HAP-1 (cell line): ENCODE results near the gene SNTG2.

ENCODE experiments used
- DNase-seq, 2 experiments: peaks; one replicate each; pipeline ENCODE4 v3.0.0-alpha.2; 2016 to 2020; ENCODE audit warnings: low spot score in 2 of 2
- H3K27me3 ChIP-seq: fragments of 250-450 bp; sonication (Bioruptor Pico); 2 replicates; pipeline ENCODE4 v1.5.1; 2020; ENCODE audit warnings: low read depth, mild to moderate bottlenecking, moderate library complexity
- H3K36me3 ChIP-seq: fragments of 250-450 bp; sonication (Bioruptor Pico); replicated peaks from 2 replicates; pipeline ENCODE4 v1.5.1; 2020; ENCODE audit warnings: mild to moderate bottlenecking
- H3K4me1 ChIP-seq: fragments of 250-450 bp; sonication (Bioruptor Pico); 2 replicates; pipeline ENCODE4 v1.5.1; 2020; ENCODE audit warnings: mild to moderate bottlenecking
- H3K4me3 ChIP-seq: fragments of 250-450 bp; sonication (Bioruptor Pico); 2 replicates; pipeline ENCODE4 v1.5.1; 2020; ENCODE audit warnings: mild to moderate bottlenecking, moderate library complexity
- H3K9me3 ChIP-seq: fragments of 250-450 bp; sonication (Bioruptor Pico); 2 replicates; pipeline ENCODE4 v1.5.1; 2020; ENCODE audit warnings: mild to moderate bottlenecking, moderate library complexity
- in situ Hi-C: fragments of 300-500 bp; cut with MboI; formaldehyde crosslinking; loops from 3 replicates; pipeline ENCODE4 v1.14.3; 2020; ENCODE audit warnings: low sequenced_read_pairs, inconsistent platforms, mixed read lengths

The SNTG2 gene

DNA sequence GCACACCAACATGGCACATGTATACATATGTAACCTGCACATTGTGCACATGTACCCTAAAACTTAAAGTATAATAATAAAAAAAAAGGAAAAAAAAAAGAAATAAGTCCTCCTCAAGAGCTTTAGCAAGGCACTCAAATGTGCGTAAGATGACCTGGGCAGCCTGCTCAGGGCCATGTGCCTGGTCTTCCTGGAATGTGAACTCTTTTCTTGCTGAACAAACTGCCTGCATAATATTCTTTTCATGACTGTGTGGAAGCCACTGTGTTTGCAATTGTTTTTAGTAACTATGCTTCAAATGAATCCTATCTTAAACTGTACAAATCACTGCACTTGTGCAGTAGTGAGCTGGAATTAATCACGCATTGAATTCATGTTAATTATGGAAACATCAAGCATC lies 294.5 kb downstream of the SNTG2 start:
- Histone ChIP-seq H3K4me3 (no peak overlapping the region), H3K4me1 (no peaks in the 10 kb centered on the region), H3K27me3 (no peaks in the 10 kb centered on the region), H3K36me3 (no peaks in the 10 kb centered on the region), H3K9me3 (no peaks in the 10 kb centered on the region)
- DNase-seq = no peak
- in situ Hi-C loops = no loop called here

DNA sequence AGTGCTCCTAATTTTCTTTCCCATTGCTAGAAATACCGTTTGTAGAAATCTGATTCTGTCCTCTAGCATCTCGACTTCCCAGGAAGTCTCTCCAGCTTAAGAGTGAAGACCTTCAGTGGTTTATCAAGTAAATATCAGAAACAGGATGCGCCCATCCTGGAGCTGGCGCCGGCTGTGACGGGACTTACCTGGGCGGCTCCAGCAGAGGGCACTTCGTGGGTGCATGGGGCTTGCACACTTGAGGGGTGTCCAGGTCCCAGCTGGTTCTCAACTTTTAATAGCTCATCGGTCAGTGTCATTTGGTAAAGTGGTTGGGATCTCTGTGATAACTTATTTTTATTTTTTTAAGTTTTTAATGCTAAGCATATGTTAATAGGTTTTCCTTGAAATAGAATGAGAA lies 295.6 kb downstream of the SNTG2 start:
- Histone ChIP-seq H3K9me3 (no peaks in the 10 kb centered on the region), H3K27me3 (no peaks in the 10 kb centered on the region), H3K4me3 (no peak overlapping the region), H3K36me3 (no peaks in the 10 kb centered on the region), H3K4me1 (no peaks in the 10 kb centered on the region)
- no peak for DNase-seq
- in situ Hi-C loops = no loop called here

DNA sequence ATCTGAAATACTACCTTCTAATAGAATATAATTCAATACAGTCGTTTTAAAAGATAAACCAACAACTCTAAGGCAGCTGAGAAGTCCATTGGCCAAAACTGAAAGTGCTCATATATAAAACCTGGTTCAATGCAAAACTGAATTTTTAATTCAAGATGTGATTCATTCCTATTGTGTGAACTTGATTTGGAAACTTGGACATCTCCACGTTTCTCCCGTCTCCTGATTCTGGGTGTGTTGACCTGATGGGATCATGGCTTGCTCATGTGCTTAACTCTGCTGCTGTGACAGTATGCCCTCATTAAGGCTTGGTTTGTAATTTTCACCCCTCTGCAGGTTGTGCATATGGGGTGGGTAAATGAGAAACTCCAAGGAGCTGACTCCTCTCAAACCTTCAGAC lies 296.3 kb downstream of the SNTG2 start:
- Histone ChIP-seq H3K4me3 (no peak overlapping the region), H3K4me1 (no peaks in the 10 kb centered on the region), H3K36me3 (no peaks in the 10 kb centered on the region), H3K9me3 (no peaks in the 10 kb centered on the region), H3K27me3 (no peaks in the 10 kb centered on the region)
- no peak for DNase-seq
- in situ Hi-C loops = no loop called here

DNA sequence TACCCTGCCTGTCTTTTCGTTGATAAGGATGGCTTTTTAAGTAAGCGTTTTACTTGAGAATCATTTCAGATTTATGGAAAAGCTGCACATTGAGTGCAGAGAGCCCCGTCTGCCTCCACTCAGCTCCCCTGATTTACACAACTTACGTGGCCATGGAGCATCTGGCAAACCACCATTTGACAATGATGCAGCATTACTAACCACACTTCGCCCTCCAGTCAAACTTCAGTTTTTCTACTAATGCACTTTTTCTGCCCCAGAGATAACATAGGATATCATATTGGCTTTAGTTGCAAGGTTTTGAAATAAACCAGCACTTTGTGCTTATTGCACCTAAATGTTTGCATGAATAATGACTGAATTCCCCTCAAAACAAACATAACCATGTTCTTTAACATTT lies 297.5 kb downstream of the SNTG2 start:
- in situ Hi-C loops = no loop called here
- Histone ChIP-seq H3K36me3 (no peaks in the 10 kb centered on the region), H3K4me1 (no peaks in the 10 kb centered on the region), H3K4me3 (no peak overlapping the region), H3K9me3 (no peaks in the 10 kb centered on the region), H3K27me3 (no peaks in the 10 kb centered on the region)
- no peak for DNase-seq

DNA sequence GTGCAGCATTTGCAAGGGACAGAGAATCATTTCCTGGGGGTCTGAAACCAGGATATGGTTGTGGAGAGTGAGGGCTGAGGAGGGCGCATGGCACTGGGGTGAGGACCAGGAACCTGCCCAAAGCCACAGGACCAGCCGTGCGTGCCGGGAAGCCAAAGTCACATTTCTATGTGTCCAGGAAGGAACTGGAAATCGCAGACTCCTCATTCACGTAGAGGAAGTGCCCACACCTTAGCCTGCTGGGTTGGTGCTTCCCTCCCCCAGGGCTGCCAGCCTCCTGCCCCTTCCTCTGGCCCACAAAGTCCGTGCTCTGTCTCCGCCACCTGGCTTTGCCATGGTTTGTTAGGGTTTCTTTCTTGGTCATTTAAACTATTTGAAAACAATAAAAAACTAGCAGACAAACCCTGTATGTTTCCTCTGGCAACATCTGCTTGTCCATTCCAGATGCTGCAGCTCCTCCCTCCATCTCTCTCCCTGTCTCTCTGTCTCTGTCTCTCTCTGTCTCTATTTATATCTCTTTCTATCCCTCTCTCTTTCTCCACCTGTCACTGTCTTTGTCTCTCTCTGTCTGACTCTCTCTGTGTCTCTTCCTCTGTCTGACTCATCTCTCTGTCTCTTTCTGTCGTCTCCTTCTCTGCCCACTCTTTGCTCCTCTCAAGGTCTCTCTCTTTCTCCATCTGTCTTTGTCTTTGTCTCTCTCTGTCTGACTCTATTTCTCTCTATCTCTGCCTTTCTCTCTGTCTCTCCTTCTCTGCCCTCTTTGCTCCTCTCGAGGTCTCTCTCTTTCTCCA lies 299.4 kb downstream of the SNTG2 start:
- no peak overlapping the region for H3K4me3 ChIP-seq
- in situ Hi-C loops = no loop called here
- DNase-seq = no peak
- no peaks in the 10 kb centered on the region for H3K4me1 ChIP-seq
- H3K9me3 ChIP-seq = no peaks in the 10 kb centered on the region
- no peaks in the 10 kb centered on the region for H3K27me3 ChIP-seq
- no peaks in the 10 kb centered on the region for H3K36me3 ChIP-seq

DNA sequence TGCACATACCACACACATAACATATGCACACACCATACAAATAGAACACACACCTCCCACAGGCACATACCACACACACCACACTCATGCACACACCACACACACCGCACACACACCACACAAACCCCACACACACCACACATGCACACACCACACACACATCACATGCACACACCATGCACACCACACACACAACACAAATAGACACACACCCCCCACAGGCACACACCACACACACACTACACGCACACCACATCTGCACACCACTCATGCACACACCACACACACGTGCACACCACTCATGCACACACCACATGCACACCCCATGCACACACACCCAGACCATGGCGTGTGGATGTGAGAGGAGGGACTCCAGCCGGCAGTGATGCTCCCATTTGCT lies 300.9 kb downstream of the SNTG2 start:
- no peak for DNase-seq
- in situ Hi-C loops = no loop called here
- Histone ChIP-seq H3K4me3 (no peak overlapping the region), H3K9me3 (no peaks in the 10 kb centered on the region), H3K36me3 (no peaks in the 10 kb centered on the region), H3K27me3 (no peaks in the 10 kb centered on the region), H3K4me1 (no peaks in the 10 kb centered on the region)

DNA sequence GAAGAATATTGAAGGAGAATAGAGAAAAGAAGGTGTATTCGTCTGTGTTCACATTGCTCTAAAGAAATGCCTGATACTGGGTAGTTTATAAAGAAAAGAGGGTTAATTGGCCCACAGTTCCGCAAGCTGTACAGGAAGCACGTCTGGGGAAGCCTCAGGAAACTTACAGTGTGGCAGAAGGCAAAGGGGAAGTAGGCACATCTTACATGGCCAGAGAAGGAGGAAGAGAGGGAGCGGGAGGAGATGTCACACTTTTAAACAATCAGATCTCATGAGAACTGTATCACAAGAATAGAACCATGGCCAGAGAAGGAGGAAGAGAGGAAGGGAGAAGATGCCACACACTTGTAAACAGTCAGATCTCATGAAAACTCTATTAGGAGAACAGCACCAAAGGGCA lies 303.0 kb downstream of the SNTG2 start:
- no peak overlapping the region for H3K4me3 ChIP-seq
- no peaks in the 10 kb centered on the region for H3K27me3 ChIP-seq
- no peaks in the 10 kb centered on the region for H3K36me3 ChIP-seq
- in situ Hi-C loops = no loop called here
- H3K9me3 ChIP-seq = no peaks in the 10 kb centered on the region
- no peak for DNase-seq
- no peaks in the 10 kb centered on the region for H3K4me1 ChIP-seq

DNA sequence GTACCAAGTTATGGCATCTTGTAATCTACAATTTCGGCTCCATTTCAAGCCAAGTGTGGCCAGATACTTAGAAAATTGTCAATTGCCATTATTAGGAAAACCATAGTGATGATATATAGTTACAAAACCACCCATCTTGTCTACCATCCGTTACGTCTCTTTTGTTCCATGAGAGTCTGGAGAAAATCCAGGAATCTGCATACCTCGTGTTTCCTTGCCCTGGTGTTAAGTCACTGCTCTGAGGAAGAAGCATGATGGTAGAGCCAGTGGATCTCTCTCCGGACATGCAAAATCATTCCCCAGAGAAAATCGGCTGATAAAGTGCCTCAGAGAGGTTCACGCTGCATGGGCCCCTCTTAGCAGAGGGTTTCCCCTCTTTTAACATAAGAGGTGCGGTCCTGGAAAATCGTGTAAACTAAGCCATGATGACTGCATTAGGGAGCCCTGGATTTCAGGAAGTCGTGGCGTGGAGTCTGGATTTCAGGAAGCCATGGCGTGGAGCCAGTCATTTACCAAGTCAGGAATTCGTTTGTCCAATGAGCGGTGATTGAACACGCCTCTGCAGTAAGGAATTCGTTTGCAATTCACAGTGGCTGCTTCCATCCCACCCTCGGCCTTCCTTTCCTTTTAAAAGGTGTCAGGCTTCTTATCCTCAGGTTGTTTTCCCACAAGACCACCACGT lies 304.2 kb downstream of the SNTG2 start:
- no peak overlapping the region for H3K4me3 ChIP-seq
- in situ Hi-C loops = no loop called here
- no peak for DNase-seq
- no peaks in the 10 kb centered on the region for H3K36me3 ChIP-seq
- no peaks in the 10 kb centered on the region for H3K27me3 ChIP-seq
- H3K4me1 ChIP-seq = no peaks in the 10 kb centered on the region
- no peaks in the 10 kb centered on the region for H3K9me3 ChIP-seq

DNA sequence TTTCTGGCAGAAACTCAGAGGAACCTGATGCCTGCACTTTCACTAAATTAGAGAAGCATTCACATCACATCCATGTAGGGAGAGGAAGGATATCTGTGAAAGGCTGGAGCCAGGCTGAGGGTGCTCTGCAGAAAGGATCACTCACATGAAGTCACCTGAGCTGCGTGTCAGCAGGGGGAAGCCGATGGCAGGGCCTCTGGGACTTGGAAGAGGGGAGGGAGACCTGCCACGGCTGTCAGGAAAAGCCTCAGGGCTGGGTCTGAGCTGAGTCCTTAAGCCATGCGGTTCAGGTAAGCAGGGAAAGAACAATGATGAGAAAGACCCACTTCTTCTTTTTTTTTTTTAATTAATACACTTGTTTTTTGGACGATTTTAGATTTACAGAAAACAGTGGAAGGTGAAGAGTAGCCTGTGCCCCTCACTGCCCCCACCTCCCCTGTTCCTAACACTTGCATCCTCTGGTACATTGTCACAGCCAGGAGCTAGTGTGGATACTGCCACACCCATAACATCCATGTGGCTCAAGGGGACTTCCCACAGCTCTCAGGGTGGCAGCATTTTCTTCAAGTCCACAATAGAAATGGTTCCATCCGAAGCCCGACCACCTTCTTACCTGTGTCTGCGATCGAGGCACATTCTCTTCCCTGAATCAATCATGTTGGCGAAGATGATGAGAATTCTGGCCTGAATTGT lies 306.1 kb downstream of the SNTG2 start:
- DNase-seq = no peak
- H3K9me3 ChIP-seq = no peaks in the 10 kb centered on the region
- H3K36me3 ChIP-seq = no peaks in the 10 kb centered on the region
- H3K4me3 ChIP-seq = no peak overlapping the region
- in situ Hi-C loops = no loop called here
- H3K4me1 ChIP-seq = no peaks in the 10 kb centered on the region
- H3K27me3 ChIP-seq = no peaks in the 10 kb centered on the region

DNA sequence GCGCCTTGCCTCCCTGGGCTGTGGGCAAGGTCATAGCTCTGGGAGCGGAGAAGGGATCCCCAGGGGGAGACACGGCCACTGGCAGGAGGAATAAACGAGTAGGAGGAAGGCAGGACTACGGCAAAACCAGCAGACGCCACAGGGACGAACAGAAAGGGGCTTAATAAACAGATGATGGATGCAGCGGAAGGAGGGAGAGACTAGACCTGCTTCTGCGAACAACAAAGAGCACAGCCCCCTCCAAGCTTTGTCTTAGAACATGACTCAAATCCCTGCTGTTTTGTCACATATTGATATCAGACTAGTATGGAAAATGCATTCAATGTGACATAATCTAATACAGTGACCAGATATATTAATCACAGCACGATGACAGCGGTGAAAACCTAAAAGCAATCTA lies 306.7 kb downstream of the SNTG2 start:
- Histone ChIP-seq H3K36me3 (no peaks in the 10 kb centered on the region), H3K4me3 (no peak overlapping the region), H3K27me3 (no peaks in the 10 kb centered on the region), H3K4me1 (no peaks in the 10 kb centered on the region), H3K9me3 (no peaks in the 10 kb centered on the region)
- in situ Hi-C loops = no loop called here
- no peak for DNase-seq

DNA sequence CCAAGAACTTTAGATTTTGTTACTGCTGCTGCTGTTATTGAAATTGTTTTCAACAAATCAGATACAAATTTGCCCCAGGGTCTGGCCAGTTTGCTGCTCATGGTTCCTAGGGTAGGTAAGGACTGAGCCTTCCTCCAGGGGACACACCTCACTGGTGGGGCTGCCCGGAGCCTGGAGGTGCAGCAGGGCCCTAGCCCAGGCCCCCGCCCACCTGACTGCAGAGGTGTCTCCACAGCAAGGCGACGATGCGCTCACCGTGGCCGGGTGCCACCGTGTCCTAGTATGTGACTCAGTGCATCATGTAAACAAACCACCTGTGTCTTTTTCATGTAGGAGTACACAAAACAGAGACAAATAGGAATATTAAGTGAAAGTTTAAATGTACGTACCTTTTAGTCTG lies 309.1 kb downstream of the SNTG2 start:
- Histone ChIP-seq H3K27me3 (no peaks in the 10 kb centered on the region), H3K9me3 (no peaks in the 10 kb centered on the region), H3K4me3 (no peak overlapping the region), H3K4me1 (no peaks in the 10 kb centered on the region), H3K36me3 (no peaks in the 10 kb centered on the region)
- in situ Hi-C loops = no loop called here
- no peak for DNase-seq

DNA sequence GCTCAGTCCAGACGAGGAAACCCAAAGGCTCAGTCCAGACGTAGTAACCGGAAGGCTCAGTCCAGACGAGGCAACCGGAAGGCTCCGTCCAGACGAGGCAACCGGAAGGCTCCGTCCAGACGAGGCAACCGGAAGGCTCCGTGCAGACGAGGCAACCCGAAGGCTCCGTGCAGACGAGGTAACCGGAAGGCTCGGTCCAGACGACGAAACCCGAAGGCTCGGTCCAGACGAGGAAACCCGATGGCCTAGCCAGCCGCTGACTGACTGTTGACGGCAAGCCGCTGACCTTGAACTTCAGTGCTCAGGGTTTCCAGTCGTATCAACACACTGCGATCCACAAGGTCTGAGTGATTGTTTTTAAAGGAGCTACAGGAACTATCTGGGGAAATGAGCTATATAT lies 312.0 kb downstream of the SNTG2 start:
- H3K4me3 ChIP-seq = no peak overlapping the region
- H3K36me3 ChIP-seq = no peaks in the 10 kb centered on the region
- H3K4me1 ChIP-seq = no peaks in the 10 kb centered on the region
- H3K9me3 ChIP-seq = no peaks in the 10 kb centered on the region
- in situ Hi-C loops = no loop called here
- no peaks in the 10 kb centered on the region for H3K27me3 ChIP-seq
- DNase-seq = no peak

DNA sequence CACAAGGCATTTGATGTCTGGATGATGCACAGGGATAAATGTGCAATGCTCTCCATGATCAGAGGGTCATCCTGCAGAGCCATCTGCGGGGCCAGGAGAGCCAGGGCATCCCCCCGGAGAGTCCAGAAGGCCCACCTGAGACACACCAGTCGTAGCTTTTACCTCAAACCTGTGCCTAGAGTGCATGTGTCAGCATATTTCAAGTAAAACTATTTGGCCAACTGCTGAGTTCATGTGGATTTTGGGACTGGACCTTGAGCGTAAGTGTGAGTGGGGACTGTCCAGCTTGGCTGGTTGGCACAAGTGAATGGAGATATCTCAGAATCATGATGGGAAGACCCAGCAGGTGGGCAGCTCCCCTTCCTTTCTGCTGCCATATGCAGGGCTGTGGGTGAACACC lies 314.8 kb downstream of the SNTG2 start:
- Histone ChIP-seq H3K27me3 (no peaks in the 10 kb centered on the region), H3K36me3 (no peaks in the 10 kb centered on the region), H3K4me3 (no peak overlapping the region), H3K9me3 (no peaks in the 10 kb centered on the region), H3K4me1 (no peaks in the 10 kb centered on the region)
- no peak for DNase-seq
- in situ Hi-C loops = no loop called here

DNA sequence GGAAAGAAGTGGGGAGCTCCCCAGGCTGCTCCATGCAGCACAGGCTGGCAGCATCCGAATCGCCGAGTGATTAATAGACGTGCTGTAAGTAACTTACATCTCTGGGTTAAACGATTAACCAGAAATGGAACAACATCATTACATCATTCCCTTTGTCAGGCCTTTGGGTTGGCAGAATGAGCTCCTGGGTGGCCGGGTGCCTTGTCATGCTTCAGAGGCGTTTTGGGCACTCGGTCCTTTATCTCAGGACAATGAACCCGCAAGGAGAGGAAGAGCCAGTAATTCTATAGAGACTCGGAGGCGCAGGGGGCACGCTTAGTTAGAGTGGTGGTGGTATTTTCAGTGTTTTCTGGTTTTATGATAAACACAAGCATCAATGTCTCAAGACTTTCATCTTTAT lies 315.7 kb downstream of the SNTG2 start:
- Histone ChIP-seq H3K4me3 (no peak overlapping the region), H3K9me3 (no peaks in the 10 kb centered on the region), H3K27me3 (no peaks in the 10 kb centered on the region), H3K36me3 (no peaks in the 10 kb centered on the region), H3K4me1 (no peaks in the 10 kb centered on the region)
- no peak for DNase-seq
- in situ Hi-C loops = no loop called here
